Pulmonary artery endothelial cell (primary cell): Measurements from ENCODE around the gene INHBC. TPM values are rescaled to one million over a fixed set of nuclear protein-coding genes. Genes with fewer than 3 reads are reported as not detected.
A peak's percentile ranks its signal among the peaks of the same experiment; 100 is the strongest.

Experiments used
- DNase-seq: peaks from one replicate; pipeline ENCODE4 v3.0.0-alpha.2; 2011; ENCODE audit warnings: low read depth, low spot score
- total RNA-seq: library from RNA; depleted of rRNA; stranded (reverse); fragments of >200 nt; gene quantifications from 2 replicates; pipeline ENCODE4 v1.2.3, GENCODE V29; 2014

Gene INHBC
- total RNA-seq, 1 donor from 2014 or later = not detected

DNA sequence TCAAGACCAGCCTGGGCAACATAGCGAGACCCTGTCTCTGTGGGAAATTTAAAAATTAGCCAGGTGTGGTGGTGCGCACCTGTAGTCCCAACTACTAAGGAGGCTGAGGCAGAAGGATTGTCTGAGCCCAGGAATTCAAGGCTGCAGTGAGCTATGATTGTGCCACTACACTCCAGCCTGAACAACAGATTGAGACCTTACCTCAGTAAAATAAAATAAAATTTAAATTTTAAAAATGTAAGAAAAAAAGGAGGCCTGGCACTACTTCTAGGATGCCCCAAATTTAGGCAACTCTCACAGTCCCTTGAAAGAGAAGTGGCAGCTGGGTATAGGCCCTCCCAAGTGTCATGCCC, 19.6 kb downstream of the INHBC start:
- no peak for DNase-seq

DNA sequence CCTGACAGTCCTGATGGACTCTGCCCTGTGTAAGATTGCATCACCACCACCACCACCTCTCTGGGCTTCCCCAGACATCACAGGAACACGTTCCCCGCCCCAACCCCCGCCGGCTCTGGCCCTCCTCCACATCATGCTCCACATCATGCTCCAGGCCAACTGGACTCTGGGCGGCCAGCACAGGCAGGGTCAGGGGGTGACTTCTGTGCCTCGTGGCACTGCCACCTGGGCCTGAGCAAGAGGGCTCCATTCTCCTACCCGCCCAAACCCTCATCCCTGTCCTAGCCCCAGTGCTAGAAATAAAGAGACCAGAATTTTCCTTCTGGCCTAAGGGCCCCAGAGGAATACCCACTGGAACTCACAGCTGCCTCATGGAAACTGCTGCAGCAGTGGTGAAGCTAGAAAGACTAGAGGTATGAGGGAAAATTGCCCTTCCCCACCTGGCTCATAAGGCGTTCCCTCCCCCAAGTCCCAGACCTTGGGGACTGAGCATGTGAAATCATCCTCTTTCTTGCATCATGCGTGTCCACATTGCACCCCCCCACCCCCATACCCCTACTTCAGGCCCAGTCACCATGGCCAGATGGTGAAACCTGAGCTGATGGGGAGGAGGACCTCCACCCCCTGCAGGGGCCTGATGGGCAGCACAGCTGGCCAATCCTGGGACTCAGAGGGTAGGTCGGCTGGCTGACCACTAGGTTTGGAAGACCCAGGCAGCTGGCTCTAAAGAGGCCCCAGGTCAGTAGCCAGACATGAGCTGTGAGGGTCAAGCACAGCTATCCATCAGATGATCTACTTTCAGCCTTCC, 20.2 kb downstream of the INHBC start, which contains the start of gene INHBE:
INHBE (plus strand) TSS at position 742 of the 808 bp plus-strand sequence. CDS start 230 bp downstream, outside the sequence.
- no peak for DNase-seq

DNA sequence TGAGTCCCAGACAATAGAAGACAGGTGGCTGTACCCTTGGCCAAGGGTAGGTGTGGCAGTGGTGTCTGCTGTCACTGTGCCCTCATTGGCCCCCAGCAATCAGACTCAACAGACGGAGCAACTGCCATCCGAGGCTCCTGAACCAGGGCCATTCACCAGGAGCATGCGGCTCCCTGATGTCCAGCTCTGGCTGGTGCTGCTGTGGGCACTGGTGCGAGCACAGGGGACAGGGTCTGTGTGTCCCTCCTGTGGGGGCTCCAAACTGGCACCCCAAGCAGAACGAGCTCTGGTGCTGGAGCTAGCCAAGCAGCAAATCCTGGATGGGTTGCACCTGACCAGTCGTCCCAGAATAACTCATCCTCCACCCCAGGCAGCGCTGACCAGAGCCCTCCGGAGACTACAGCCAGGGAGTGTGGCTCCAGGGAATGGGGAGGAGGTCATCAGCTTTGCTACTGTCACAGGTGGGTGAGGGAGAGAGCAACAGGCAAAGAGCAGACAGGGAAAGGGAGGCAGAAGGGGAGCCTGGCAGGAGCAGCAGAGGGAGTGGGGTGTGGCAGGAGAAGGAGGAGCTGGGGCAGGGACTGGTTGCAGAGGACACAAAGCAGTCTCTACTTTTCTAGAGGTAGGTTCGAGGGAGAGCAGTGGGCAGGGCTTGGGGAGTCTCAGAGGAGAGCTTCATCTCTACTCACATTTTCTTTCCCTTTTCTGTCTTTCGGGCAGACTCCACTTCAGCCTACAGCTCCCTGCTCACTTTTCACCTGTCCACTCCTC, 21.0 kb downstream of the INHBC start:
- DNase-seq = no peak

GRCh38 chr12:57456145-57456700, 21.6 kb downstream of the INHBC start:
- DNase-seq = no peak

DNA sequence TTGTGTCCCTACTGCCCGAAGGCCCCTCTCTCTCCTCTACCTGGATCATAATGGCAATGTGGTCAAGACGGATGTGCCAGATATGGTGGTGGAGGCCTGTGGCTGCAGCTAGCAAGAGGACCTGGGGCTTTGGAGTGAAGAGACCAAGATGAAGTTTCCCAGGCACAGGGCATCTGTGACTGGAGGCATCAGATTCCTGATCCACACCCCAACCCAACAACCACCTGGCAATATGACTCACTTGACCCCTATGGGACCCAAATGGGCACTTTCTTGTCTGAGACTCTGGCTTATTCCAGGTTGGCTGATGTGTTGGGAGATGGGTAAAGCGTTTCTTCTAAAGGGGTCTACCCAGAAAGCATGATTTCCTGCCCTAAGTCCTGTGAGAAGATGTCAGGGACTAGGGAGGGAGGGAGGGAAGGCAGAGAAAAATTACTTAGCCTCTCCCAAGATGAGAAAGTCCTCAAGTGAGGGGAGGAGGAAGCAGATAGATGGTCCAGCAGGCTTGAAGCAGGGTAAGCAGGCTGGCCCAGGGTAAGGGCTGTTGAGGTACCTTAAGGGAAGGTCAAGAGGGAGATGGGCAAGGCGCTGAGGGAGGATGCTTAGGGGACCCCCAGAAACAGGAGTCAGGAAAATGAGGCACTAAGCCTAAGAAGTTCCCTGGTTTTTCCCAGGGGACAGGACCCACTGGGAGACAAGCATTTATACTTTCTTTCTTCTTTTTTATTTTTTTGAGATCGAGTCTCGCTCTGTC, 22.3 kb downstream of the INHBC start:
- DNase-seq = no peak

GRCh38 chr12:57458665-57459054, 24.1 kb downstream of the INHBC start:
- no peak for DNase-seq

DNA sequence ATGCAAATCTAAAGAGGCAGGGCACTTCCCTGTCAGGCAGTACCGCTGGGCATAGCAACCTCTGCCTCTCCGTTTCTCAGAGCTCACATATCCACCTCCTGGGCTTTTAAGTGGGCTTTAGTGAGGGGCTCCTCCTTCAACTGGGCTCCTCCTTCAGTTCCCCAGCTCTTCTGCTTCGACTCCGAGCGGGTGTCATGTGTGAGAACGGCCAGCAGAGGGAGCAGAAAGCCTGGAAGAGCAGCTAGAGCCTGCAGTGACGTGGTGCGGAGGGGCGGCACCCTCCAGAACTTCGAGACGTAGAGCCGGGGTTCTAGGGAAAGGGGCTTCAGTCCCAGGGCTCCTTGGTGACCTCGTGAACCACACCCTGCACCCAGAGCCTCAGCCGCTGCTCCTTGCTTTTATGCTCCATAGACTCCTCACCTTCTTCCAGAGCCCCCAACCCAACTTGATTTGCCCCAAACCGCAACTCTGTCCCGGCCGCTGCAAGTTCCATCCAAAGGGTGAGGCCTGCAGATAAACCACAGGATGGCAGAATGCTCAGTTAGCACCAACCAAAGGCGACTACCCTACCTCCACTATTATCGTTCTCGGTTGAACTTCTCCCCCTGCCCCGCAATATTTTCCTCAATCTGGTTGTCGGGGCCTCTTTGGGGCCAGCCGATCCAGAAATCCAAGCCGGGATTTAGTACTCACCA, 24.6 kb downstream of the INHBC start:
- peak; percentile 87 for DNase-seq

- DNase-seq = no peak
These were observed 25.3 kb downstream of the INHBC start, which contains the start of gene GLI1 for GRCh38 chr12:57459750-57460467. Gene GLI1 (plus strand): TSS chr12:57459785. CDS start chr12:57463692, 3,907 bp downstream.

- no peak for DNase-seq
These were observed 25.8 kb downstream of the INHBC start for GRCh38 chr12:57460468-57460784.

GRCh38 chr12:57460841-57461275, 26.3 kb downstream of the INHBC start:
- DNase-seq = no peak

GRCh38 chr12:57461276-57461916, 26.8 kb downstream of the INHBC start:
- DNase-seq = no peak

DNA sequence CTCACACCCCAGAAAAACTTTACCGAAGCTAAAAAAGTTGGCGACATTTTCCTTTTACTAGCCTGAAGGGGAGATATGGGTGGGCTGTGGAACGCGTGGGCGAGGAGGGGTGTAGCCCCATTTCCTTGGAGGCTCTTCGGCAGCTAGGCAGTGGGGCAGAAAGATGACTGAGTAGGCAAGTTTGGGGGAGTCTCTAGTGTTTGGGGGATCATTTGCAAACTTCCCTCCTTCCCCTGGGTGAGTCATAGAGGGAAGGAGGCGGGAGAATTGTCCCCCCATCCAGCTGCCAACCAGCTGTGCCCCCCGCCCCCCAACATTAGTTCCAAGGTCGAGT, 27.3 kb downstream of the INHBC start:
- no peak for DNase-seq

- peak; percentile 51 for DNase-seq
These were observed 27.8 kb downstream of the INHBC start for GRCh38 chr12:57462251-57462911.

DNA sequence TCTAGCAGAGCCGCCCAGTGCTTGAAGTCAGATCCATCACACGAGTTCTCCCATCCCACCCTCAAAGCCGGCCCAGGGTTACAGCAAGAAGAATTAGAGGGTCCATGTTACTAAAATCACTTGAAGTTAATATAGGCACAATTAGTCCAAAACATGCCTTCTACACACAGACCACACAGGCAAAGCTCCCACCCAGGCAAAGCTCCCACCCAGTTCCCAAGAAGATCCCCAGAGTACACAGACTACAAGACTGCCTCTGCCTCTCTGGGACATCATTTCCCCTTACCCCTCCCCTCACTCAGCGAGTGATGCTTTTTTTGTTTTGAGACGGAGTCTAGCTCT, 28.3 kb downstream of the INHBC start:
- DNase-seq = no peak

GRCh38 chr12:57464569-57464968, 30.0 kb downstream of the INHBC start:
- DNase-seq = no peak

- no peak for DNase-seq
These were observed 30.6 kb downstream of the INHBC start for GRCh38 chr12:57465030-57465746.

DNA sequence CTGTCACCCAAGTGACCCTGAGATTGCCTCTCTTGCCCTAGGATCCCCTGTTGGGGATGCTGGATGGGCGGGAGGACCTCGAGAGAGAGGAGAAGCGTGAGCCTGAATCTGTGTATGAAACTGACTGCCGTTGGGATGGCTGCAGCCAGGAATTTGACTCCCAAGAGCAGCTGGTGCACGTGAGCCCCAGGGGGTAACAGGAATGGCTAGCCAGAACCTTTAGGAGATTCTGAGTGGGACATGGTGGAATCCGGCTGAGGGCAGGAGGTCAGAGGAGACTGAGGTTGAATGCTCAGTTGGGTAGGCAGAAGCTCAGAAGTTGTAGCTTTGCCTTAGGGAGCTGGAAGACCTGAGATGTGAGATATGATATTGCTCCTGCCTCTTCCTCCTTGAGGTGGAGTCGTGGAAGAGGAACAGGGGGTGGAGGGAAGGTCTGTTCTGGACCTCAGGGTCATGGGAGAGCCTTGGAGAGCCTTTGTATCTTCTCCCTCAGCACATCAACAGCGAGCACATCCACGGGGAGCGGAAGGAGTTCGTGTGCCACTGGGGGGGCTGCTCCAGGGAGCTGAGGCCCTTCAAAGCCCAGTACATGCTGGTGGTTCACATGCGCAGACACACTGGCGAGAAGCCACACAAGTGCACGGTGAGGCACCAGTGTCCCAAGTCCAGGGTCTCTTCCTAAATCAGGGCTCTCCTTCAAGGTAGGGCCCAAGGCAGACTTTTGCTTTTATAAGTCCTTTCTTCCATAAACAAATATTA, 31.3 kb downstream of the INHBC start:
- DNase-seq = no peak

GRCh38 chr12:57467212-57467874, 32.8 kb downstream of the INHBC start:
- DNase-seq = no peak
